Omental fat pad (tissue), 4 donors: ENCODE results near the gene NMB. TPM values are rescaled to one million over a fixed set of nuclear protein-coding genes. Genes with fewer than 3 reads are reported as not detected.

ENCODE experiments used
- ATAC-seq: fragments of 150-250 bp; one replicate; pipeline ENCODE4 v1.9.1; 2016; ENCODE audit warnings: mild to moderate bottlenecking, moderate library complexity; ENCODE audit not compliant: low FRiP score
- DNase-seq: peaks from one replicate; pipeline ENCODE4 v3.0.0-alpha.2; 2019; ENCODE audit warnings: low spot score
- total RNA-seq, 4 donors: library from RNA; depleted of rRNA; stranded (reverse); fragments of >200 nt; gene quantifications; one replicate each; pipeline ENCODE4 v1.1.0, GENCODE V29; 2016
- TF ChIP-seq, protein P1 (sequence below), 3 donors: fragments of 450-650 bp; IDR thresholded peaks; one replicate each; pipeline ENCODE4 v1.5.1; 2016 to 2017; ENCODE audit warnings: antibody characterized with exemption in 3 of 3, mild to moderate bottlenecking in 3 of 3, moderate library complexity in 2 of 3

NMB gene
- total RNA-seq, 4 donors from 2014 or later = 18.4 to 89.3 (median 29.9) TPM

DNA sequence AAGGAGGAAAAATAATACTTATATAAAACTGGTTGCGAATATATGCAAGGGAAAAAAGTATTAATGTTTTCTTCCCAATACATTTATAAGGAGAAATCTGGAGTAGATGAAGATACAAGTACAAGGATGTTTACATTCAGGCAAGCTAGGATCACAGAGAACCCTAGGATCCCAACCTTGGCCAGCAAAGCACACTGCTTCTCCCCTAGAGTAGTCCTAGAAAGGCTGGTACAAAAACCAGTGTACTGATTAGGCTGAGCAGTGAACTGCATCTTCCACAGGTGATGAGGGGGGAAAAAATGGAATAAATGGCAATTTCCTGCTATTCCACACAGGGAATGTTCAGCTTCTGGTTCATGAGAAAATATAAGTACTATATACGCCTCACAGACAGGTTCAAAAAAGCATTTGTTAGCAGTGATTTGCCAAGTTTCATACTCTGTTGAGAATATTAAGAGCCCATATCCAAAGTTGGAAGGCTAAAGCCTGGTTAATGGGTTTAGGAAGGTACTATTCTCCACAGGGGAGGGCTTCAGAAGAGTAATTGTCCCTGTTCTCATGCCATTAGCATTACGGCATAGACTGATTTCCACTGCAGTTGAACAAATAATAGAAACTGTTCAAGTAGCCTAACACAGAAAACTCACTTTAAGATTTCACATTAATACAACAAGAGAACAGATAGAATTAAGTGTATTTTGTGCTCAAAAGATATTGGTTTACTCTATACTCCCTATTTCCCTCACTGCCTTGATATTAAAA is 10.4 kb upstream of the NMB start:
- ATAC-seq (no peak), DNase-seq (no peak)
- TF ChIP-seq, protein P1, sequence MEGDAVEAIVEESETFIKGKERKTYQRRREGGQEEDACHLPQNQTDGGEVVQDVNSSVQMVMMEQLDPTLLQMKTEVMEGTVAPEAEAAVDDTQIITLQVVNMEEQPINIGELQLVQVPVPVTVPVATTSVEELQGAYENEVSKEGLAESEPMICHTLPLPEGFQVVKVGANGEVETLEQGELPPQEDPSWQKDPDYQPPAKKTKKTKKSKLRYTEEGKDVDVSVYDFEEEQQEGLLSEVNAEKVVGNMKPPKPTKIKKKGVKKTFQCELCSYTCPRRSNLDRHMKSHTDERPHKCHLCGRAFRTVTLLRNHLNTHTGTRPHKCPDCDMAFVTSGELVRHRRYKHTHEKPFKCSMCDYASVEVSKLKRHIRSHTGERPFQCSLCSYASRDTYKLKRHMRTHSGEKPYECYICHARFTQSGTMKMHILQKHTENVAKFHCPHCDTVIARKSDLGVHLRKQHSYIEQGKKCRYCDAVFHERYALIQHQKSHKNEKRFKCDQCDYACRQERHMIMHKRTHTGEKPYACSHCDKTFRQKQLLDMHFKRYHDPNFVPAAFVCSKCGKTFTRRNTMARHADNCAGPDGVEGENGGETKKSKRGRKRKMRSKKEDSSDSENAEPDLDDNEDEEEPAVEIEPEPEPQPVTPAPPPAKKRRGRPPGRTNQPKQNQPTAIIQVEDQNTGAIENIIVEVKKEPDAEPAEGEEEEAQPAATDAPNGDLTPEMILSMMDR (IDR thresholded peaks at IDR 0.05) = no peak

DNA sequence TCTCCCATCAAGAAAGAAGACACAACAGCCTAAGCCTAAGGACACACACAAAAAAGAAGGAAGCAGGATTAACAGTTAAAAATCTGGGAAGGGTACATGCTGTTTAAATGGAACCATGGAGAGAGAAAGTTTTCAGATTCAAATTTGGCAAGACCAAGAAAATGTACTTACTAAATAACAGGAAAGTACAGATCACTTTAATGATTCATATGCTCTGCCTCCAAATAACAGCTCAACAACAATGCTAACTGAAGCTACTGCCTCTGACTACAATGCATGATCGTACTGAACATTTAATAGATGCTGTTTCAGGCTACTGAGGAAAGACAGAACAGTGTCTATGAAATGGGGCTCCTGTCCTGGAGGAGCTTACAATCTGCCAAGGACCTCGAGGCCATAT is 8.4 kb upstream of the NMB start:
- DNase-seq (no peak), ATAC-seq (no peak)
- TF ChIP-seq, protein P1 (IDR thresholded peaks at IDR 0.05) = no peak

DNA sequence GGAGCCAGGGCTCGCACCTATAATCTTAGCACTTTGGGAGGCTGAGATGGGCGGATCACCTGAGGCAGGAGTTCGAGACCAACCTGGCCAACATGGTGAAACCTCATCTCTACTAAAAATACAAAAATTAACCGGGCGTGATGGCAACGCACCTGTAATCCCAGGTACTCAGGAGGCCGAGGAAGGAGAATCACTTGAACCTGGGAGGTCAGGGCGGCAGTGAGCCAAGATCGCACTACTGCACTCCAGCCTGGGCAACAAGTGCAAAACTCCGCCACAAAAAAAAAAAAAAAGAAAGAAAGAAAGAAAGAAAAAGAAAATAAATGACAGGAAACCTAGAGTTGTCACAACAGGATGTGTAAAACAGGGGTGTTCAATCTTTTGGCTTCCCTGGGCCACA is 3.0 kb upstream of the NMB start:
- TF ChIP-seq, protein P1 (IDR thresholded peaks at IDR 0.05) = no peak
- ATAC-seq (no peak), DNase-seq (no peak)

DNA sequence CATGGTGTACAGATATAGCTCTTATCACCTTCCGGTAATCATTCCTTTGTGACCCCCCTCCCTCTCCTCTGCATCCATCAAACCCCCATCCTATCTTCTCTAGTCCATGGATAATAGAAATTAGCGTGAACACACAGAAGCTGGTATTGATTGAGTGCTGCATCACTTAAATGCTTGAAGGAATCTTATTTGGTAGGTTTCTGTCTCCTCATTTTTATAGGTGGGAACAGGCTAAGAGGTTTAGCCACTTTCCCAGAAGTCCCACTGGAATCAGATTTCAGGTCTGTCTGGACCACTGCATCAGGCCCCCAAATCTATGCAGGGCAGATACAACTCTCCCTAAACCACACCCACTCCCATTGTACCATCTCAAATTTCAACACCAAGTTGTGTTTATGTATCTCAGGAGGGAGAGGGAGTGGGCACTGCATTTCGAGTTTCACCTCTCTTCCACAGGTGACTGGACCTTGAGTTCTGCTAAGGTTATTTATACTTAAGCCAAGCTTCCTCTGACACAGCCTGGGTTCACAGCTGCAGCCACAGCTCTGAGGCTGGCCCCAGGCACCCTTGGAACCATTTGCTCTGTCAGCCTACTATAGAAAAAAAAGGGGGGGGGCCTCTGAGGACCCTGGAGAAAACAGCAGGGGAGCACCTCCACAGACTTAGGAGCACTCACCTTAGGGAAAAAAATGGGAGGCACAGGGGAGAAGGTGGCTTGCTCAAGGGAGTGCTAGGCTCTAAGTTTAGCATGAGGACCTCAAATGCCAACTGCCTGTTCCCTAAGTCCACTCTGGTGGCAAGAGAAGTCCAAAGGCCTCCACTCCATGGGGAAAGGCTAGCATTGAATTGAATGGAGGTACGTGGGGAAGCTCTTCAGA is 2.1 kb upstream of the NMB start:
- DNase-seq = no peak
- TF ChIP-seq, protein P1 (IDR thresholded peaks at IDR 0.05) = no peak
- ATAC-seq = no peak

DNA sequence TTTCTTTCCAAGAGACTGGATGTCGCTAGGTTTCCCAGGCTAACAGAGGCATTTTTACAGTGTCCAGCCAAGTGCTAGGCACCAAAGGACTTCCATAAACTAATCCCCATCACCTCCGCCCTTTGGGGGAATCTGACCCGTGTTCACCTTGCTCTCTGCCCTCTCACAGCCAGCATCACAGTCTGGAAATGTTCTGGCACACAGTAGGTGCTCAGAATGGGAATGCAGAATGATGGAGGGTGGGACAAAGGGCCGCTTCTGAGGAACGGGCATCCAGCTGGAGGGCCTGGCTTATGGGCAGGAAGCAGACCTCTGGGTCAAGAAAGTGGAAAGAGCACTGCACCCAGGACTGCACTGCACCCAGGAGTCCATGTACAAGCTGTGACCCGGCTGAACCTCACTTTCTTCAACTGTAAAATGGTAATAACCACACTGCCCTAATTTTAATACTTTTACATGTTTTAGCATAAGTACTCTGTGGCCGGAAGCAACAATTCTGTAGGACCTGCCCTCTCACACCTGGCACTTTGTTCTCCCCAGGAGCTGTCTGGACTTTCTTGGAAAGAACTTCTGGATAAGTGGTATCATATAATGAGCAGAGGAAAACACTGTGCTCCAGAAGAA is 901 bp upstream of the NMB start:
- TF ChIP-seq, protein P1 (IDR thresholded peaks at IDR 0.05) = no peak
- ATAC-seq (no peak), DNase-seq (no peak)

DNA sequence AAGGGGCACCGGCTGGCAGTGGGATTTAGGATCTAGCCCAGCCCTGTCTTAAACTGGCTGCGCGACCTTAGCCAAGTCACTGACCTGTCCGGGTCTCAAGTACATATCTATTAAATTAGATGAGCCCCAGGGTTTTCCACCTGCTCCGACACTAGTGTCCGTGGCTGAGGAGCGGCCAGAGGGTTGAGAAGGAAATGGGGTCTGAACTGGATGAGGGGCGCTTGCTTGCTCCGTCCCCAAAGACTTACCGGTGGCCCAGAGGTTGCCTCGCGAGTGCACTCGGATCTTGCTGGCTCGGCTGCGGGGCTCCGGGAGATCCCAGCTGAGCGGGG is 285 bp downstream of the NMB start:
- ATAC-seq (no peak), DNase-seq (no peak)
- TF ChIP-seq, protein P1 (IDR thresholded peaks at IDR 0.05) = no peak
